ENCODE data around the gene CHERP.

Gene CHERP

DNA sequence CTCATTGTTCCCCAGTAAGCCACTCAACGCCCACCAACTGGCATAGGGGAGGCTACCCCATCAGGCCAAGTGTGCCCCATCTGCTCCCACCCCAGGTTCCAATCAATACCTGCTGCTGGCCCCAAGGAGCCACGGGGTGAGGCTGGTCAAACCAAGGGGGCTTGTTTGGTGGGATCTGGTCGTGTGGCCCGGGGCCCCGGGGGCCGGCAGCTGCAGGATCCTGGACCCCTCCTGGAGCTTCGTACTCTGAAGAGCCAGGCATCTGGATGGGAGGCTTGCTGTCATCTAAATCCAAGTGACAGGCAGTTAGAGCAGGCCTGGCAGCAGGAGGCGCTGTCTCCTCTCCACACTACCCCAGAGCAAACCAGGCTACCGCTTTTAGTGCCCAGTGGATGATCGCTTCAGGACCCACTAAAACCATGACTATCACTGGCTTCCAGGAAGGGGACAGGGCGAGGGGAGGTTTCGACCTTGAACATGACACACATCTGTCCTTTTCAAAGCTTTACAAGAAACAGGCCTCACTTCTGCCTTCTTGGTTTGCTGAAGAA lies 14.2 kb downstream of the CHERP start:
- DNase-seq (ENCODE audit: extremely low spot score), result no peak
- peak; percentile 39 for TF ChIP-seq CTCF (IDR thresholded peaks at IDR 0.05; ENCODE audit: control extremely low read depth, extremely low read depth, low read depth, missing control alignments)
- POLR2A ChIA-PET, result no interaction called here
- CTCF ChIA-PET, result interaction anchor here (0.7 to 2.0 kb wide), 7 partner anchors 8 to 97 kb away, joined by 3 to 5 read pairs (median 4); no protein-coding TSS in a partner anchor

- TF ChIP-seq CTCF (IDR thresholded peaks at IDR 0.05; ENCODE audit: control extremely low read depth, extremely low read depth, low read depth, missing control alignments), result no peak
- ChIA-PET POLR2A (no interaction called here), CTCF (interaction anchor here (0.7 to 1.8 kb wide), 6 partner anchors 8 to 98 kb away, joined by 3 to 5 read pairs (median 4); no protein-coding TSS in a partner anchor)
- DNase-seq (ENCODE audit: extremely low spot score), result no peak
Measured at GRCh38 chr19:16527334-16527935, 14.8 kb downstream of the CHERP start.

DNA sequence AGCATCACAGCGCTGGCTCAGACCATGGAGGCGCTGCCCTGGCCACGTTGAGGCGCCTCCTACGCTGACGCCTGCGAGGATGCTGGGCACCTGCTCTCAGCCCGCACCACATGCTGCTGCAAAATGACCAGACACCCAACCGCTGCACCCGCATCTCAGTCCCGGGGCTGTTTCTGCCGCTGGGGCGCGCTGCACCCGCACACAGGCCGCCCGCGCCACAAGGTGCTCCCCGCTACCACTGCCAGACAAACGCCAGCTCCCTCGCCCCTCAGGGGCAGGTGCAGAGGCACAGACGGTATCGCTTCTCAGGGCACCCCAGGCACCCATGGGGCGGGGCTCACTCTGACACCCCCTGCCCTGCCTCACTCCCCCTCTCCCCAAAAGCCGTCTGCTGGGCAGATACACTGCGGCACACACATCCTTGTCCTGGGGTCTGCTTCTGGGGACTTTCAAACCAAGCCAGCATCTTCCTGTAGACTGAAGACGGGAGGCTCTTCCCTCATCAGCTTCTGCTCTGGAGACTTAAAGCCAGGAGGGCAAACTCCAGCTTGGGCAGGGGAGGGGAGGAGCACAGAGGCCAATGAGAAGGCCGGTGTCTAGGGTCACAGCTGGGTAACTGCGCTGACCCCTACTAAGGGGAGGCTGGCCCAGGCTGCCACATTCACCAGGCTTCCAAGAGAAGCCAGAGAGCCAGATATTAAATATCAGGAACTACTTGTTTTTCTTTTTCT lies 16.3 kb downstream of the CHERP start:
- no peak for DNase-seq (ENCODE audit: extremely low spot score)
- no peak for TF ChIP-seq CTCF (IDR thresholded peaks at IDR 0.05; ENCODE audit: control extremely low read depth, extremely low read depth, low read depth, missing control alignments)
- ChIA-PET POLR2A (no interaction called here), CTCF (interaction anchor here (1.0 kb wide), 1 partner anchor 15 kb away, joined by 4 read pairs; no protein-coding TSS in a partner anchor)

GRCh38 chr19:16524991-16525734 lies 17.1 kb downstream of the CHERP start:
- CTCF ChIA-PET, result no interaction called here
- no peak for TF ChIP-seq CTCF (IDR thresholded peaks at IDR 0.05; ENCODE audit: control extremely low read depth, extremely low read depth, low read depth, missing control alignments)
- no peak for DNase-seq (ENCODE audit: extremely low spot score)
- POLR2A ChIA-PET, result no interaction called here

GRCh38 chr19:16522559-16523377 lies 19.5 kb downstream of the CHERP start:
- no peak for TF ChIP-seq CTCF (IDR thresholded peaks at IDR 0.05; ENCODE audit: control extremely low read depth, extremely low read depth, low read depth, missing control alignments)
- no peak for DNase-seq (ENCODE audit: extremely low spot score)
- CTCF ChIA-PET, result no interaction called here
- POLR2A ChIA-PET, result interaction anchor here (0.6 kb wide), 1 partner anchor 18 kb away, joined by 3 read pairs; no protein-coding TSS in a partner anchor

All from GM10248 (cell line).